ENCODE results near the gene ABCC10. TPM values are rescaled to one million over a fixed set of nuclear protein-coding genes. Genes with fewer than 3 reads are reported as not detected.

The ABCC10 gene
- total and polyA plus RNA-seq, 10 of the 15 experiments (the other 5 are each of a cell fraction or from before 2014, with no cell fraction given) = 0.80 to 18.2 (median 6.4) TPM

DNA sequence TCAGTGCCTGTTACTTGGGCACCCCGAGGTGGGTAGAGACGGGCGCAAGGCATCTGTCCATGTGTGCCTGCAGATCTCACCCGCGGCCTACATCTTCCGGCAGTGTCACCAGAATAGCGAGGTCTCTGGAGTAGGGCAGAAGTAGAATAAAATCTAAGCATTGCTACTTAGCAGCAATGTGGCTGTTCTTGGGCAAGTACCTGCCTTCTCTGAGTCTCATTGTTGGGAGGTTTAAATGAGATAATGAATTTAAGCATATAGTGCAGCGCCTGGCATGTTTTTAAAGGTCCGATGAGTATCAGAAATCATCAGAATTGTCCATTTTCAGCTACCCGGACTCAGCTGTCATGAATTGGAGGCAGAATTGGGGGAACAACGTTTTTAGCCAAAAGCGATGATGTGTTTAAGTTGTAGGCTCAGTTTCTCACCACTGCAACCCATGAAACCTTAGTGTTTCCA is 800 bp downstream of the ABCC10 start (continued):
- no peak for TF ChIP-seq RAD51 (IDR thresholded peaks at IDR 0.05)

DNA sequence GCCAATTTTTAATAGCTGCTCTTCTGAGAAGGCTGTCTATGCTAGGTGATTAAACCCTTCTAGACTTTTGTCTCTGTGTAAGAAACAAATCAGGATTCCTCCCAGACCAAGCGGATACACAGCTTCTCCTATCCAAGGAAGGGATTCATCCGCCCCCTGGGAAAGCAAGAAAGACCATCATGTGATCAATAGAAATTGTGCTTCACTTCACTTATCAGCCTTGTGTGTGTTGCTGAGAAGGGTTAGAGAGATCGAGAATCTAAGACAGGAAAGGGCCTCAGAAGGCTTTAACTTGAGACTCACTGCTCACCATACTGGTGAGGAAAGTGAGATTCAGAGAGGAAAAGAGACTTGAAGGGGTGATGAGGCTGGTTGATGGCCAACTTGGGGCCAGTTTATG is 1.5 kb downstream of the ABCC10 start:
- FAIRE-seq (no peak), DNase-seq (ENCODE audit: low read depth, low spot score) (no peak), ATAC-seq (no peak)
- H4K20me1 ChIP-seq (ENCODE audit: control insufficient read depth, insufficient read depth) = no peaks in the 10 kb centered on the region
- peaks cover 10% of the 10 kb centered on the region for H3K4me1 ChIP-seq (ENCODE audit: control insufficient read depth, insufficient read depth, low read length)
- H3K9me3 ChIP-seq (replicated peaks; ENCODE audit: control insufficient read depth, insufficient read depth, low read length) = no peaks in the 10 kb centered on the region
- TF ChIP-seq CHD2 (IDR thresholded peaks at IDR 0.05; ENCODE audit: borderline replicate concordance, low read depth, low read length) = no peak
- TF ChIP-seq NR2F1 (conservative IDR thresholded peaks at IDR 0.05) = no peak
- no peak for TF ChIP-seq E2F4 (IDR thresholded peaks at IDR 0.05; ENCODE audit: low read depth, low read length)
- peak overlapping the region; percentile 98 for H3K4me2 ChIP-seq (ENCODE audit: control insufficient read depth, insufficient read depth)
- H2AFZ ChIP-seq (ENCODE audit: control insufficient read depth, low read depth, low read length) = no peak overlapping the region
- peaks cover 22% of the 10 kb centered on the region for H3K79me2 ChIP-seq (ENCODE audit: control insufficient read depth, insufficient read depth, low read length)
- H3K36me3 ChIP-seq (ENCODE audit: control insufficient read depth in 2 of 2, insufficient read depth in 2 of 2, low read length in 1 of 2) = peaks cover 3 to 4% of the 10 kb centered on the region in 2 experiments; a peak in 3 of 4 replicates
- in situ Hi-C loops (cut with MboI) = no loop called here
- H3K27ac ChIP-seq (ENCODE audit: control insufficient read depth, insufficient read depth) = peak overlapping the region; percentile 79
- intact Hi-C loops (cut with micrococcal nuclease; ENCODE audit: unreplicated experiment) = no loop called here
- ChIA-PET CTCF (interaction anchor here (0.7 to 2.1 kb wide), 5 partner anchors 10 to 165 kb away, joined by 3 to 6 read pairs (median 3); partner anchors contain the start of gene CRIP3), SMC1A (ENCODE audit: uncharacterized antibody, unreplicated experiment) (interaction anchor here (1.0 to 1.4 kb wide), 4 partner anchors 31 to 73 kb away, joined by 3 to 6 read pairs (median 4); no protein-coding TSS in a partner anchor), RAD21 (ENCODE audit: unreplicated experiment) (no interaction called here), POLR2A (interaction anchor here (0.6 to 1.0 kb wide), 2 partner anchors 48 to 58 kb away, joined by 4 to 5 read pairs; partner anchors contain the start of gene TJAP1)
- H3K27me3 ChIP-seq (replicated peaks in 1 of 2; ENCODE audit: control insufficient read depth in 2 of 2, insufficient read depth in 2 of 2, low read length in 1 of 2) = no peaks in the 10 kb centered on the region
- H3K9ac ChIP-seq (ENCODE audit: control insufficient read depth, insufficient read depth, low read length) = peak overlapping the region; percentile 86
- peak overlapping the region; percentile 90 for H3K4me3 ChIP-seq
- WGBS (ENCODE audit: insufficient coverage, insufficient replicate concordance, low lambda C conversion rate, missing lambda C conversion rate) = 66% methylated on average over 3 of the region's 3 CpGs
- BruUV-seq (replicated peaks) = no TSS peak

Data from GM12878 (cell line).